BE2C (cell line): Measurements from ENCODE around the gene ARHGAP31.

Source experiments
- DNase-seq: peaks from one replicate; pipeline ENCODE4 v3.0.0-alpha.2; 2020
- H3K27me3 ChIP-seq: fragments of 250-450 bp; sonication (Bioruptor Pico); 2 replicates; pipeline ENCODE4 v1.5.1; 2020; ENCODE audit warnings: mild to moderate bottlenecking
- H3K36me3 ChIP-seq: fragments of 250-450 bp; sonication (Bioruptor Pico); 2 replicates; pipeline ENCODE4 v1.5.1; 2020; ENCODE audit warnings: mild to moderate bottlenecking
- H3K4me1 ChIP-seq: fragments of 250-450 bp; sonication (Bioruptor Pico); 2 replicates; pipeline ENCODE4 v1.5.1; 2020
- H3K4me3 ChIP-seq: 2 replicates; pipeline ENCODE4 v1.5.1; 2011; ENCODE audit warnings: low read depth, low read length
- H3K9me3 ChIP-seq: fragments of 250-450 bp; sonication (Bioruptor Pico); 2 replicates; pipeline ENCODE4 v1.5.1; 2020
- CTCF ChIP-seq: IDR thresholded peaks from 2 replicates; pipeline ENCODE4 v1.5.1; 2012; ENCODE audit warnings: mild to moderate bottlenecking, low read depth, low read length

The ARHGAP31 gene

DNA sequence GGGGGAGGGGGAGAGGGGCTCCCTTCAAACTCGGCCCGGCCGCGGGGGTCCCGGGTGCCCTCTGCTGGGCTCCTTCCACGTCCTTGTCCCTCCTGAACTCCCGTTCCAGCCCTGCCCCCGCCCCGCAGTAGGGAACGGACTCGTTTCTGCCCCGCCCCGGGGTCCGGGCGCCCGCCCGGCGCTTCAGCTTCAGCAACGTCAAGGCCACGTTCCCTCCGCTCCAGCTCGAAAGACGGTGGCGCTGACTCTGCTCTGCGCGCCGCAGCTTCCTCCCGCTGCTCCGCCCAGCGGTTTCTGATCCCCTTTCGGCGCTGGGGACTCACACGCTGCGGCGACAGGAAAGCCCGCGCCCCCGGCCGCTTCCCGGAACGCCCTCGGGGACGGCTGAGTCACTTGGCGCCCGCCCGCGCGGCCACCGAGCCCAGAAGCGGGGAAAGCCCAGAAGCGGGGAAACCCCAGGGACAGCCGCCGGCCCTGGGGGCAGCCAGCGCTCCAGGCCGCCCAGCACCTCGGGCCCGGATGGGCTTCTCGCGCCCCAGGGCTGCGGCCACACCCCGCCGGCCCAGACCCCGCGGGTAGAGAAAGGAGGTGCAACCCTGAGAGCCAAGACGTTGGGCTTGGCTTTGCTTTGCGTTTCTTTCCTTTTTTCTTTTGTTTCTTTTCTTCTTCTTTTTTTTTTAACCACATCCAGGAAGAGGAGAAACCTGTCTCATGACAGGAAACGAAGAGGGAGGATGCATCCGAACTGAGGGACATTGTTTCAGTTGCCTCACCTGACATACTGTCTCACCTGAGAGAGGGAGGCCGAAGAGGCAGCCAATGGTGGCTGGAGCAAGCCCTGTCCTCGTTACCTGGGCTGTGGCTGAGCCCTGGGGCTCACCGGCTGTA, 28.9 kb downstream of the ARHGAP31 start:
- DNase-seq, result peak; percentile 89

GRCh38 chr3:119323723-119324085, 29.5 kb downstream of the ARHGAP31 start:
- Histone ChIP-seq H3K4me1 (peaks cover 5% of the 10 kb centered on the region), H3K27me3 (no peaks in the 10 kb centered on the region), H3K9me3 (no peaks in the 10 kb centered on the region), H3K36me3 (no peaks in the 10 kb centered on the region), H3K4me3 (peak overlapping the region; percentile 81)
- no peak for TF ChIP-seq CTCF
- DNase-seq, result no peak

More for the DNA sequence above, 28.9 kb downstream of the ARHGAP31 start:
- H3K4me3 ChIP-seq, result peak overlapping the region; percentile 81
- no peaks in the 10 kb centered on the region for H3K27me3 ChIP-seq
- H3K36me3 ChIP-seq, result no peaks in the 10 kb centered on the region
- no peaks in the 10 kb centered on the region for H3K9me3 ChIP-seq
- H3K4me1 ChIP-seq, result peaks cover 5% of the 10 kb centered on the region
- peak; percentile 5; the same call in 1 of the 2 replicates for TF ChIP-seq CTCF

GRCh38 chr3:119324899-119325298, 30.7 kb downstream of the ARHGAP31 start:
- TF ChIP-seq CTCF, result no peak
- H3K27me3 ChIP-seq, result no peaks in the 10 kb centered on the region
- H3K4me3 ChIP-seq, result no peak overlapping the region
- H3K4me1 ChIP-seq, result peaks cover 7% of the 10 kb centered on the region
- H3K9me3 ChIP-seq, result no peaks in the 10 kb centered on the region
- H3K36me3 ChIP-seq, result no peaks in the 10 kb centered on the region
- DNase-seq, result no peak

- no peak for TF ChIP-seq CTCF
- H3K9me3 ChIP-seq, result no peaks in the 10 kb centered on the region
- H3K4me1 ChIP-seq, result peaks cover 5% of the 10 kb centered on the region
- no peak for DNase-seq
- no peak overlapping the region for H3K4me3 ChIP-seq
- no peaks in the 10 kb centered on the region for H3K27me3 ChIP-seq
- H3K36me3 ChIP-seq, result no peaks in the 10 kb centered on the region
Measured at GRCh38 chr3:119326976-119327375, 32.8 kb downstream of the ARHGAP31 start.

- Histone ChIP-seq H3K27me3 (no peaks in the 10 kb centered on the region), H3K9me3 (no peaks in the 10 kb centered on the region), H3K36me3 (no peaks in the 10 kb centered on the region), H3K4me1 (peaks cover 18% of the 10 kb centered on the region), H3K4me3 (no peak overlapping the region)
- TF ChIP-seq CTCF, result no peak
- no peak for DNase-seq
Measured at GRCh38 chr3:119329551-119329950, 35.4 kb downstream of the ARHGAP31 start.

DNA sequence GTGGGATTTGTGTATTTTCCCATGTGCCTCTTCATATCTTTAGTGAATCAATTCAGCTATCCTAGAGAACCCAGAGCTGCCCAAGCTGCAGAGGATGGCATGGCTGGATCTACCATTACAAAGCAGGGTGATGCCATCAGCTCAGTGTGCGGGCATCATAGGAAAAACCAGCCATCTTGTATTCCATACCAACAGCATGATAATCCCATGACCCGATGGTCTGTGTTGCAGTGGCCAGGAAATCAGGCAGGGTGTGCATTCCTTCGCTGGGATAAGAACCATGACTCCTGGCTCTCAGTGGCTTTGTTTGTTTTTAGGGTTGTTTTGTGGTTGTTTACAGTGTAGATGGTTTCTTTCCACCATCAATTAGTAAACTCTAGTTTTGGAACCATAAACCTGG, 36.0 kb downstream of the ARHGAP31 start:
- no peak overlapping the region for H3K4me3 ChIP-seq
- DNase-seq, result no peak
- peaks cover 18% of the 10 kb centered on the region for H3K4me1 ChIP-seq
- TF ChIP-seq CTCF, result no peak
- no peaks in the 10 kb centered on the region for H3K36me3 ChIP-seq
- H3K27me3 ChIP-seq, result no peaks in the 10 kb centered on the region
- H3K9me3 ChIP-seq, result no peaks in the 10 kb centered on the region
